Right lung (tissue), 5 donors: ENCODE data around the gene LYRM4. TPM values are rescaled to one million over a fixed set of nuclear protein-coding genes. Genes with fewer than 3 reads are reported as not detected.

Experiments used
- DNase-seq, 2 donors: peaks; one replicate each; pipeline ENCODE4 v3.0.0-alpha.2; 2013
- polyA plus RNA-seq, 5 donors: library from polyadenylated mRNA; unstranded; fragments of 120-200 nt; gene quantifications; one replicate each; pipeline versions ENCODE4 v1.2.1 to v1.2.3, GENCODE V29; 2013; ENCODE audit warnings: inconsistent platforms in 1 of 5, low replicate concordance in 1 of 5; ENCODE audit not compliant: insufficient read length in 5 of 5, insufficient read depth in 1 of 5

The LYRM4 gene
- polyA plus RNA-seq, 5 donors, result 39.6 to 50.6 (median 46.9) TPM

DNA sequence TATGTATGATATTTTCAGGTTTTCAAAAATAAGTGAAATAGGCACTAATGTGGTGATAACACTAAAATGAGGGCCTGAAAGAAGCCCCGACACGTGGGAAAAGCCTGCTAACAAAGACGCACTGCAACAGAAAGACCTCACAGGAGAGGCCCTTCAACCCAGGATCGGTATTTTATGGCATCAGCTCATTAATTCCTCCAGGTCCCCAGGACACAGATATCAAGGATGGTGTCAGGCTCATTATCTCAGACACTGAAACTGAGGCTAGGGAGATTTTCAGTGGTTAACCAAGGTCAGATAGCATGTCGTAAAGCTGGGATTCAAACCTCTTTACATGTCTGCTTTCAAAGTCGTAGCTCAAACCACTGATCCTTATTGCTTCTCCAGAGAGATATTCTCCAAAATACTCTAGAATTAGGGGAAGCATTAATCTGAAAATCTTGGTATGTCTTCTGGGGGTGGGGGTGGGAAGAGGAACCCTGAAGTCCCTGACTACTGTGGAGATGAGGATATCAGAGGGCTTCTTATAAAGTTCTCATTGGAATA, 111.5 kb downstream of the LYRM4 start:
- DNase-seq, result no peak

DNA sequence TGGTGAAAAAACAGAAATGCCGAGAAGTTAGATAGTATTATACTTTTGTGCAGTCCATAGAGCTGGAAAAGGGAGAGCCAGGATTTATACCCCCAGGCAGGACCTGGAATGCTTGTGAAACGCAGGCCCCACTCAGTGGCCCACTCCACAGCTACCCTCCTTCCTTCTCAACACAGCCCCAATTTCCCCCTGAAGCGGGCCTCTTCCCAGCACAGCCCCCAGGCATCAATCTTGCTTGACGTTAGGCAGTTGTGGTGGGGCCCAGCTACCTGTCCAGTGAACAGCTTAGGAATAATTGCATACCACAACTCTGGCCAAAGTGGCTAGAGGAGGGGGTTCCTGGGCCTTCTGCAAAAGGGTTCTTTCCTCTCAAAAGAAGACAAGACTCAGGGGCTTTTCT, 114.4 kb downstream of the LYRM4 start:
- no peak for DNase-seq

DNA sequence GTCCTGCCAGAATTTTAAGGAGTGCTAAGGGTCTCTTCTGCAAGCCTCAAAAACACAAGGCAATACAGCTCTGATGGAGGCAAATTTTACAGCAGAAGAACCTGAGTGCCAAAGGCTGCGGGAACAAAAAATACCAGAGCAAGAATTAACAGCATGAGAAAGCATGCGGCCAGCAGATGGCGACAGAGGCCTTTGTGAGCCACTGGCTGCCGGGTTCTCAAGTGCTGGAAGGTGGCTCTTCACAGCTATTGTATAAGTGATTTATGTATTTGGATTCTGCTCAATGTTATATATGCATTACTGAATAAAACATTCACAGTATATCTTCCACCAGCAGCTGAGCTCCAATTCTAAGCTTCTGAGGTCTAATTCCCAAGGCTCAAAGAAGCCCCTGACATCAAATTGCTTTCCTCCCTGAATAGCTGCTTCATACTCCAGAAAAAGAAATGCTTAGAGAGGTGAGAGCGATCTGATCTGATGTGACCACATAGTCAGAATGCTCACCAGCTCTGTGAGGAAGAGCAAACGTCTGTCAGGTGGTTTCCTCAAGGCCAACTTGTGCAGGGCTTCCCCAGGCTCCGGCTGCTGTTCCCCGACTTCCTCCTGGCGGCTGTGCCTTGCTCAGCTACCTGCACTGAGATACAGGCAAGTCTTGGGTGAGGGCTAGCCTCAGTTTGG, 117.0 kb downstream of the LYRM4 start:
- DNase-seq, result peak; percentile 74 to 79

DNA sequence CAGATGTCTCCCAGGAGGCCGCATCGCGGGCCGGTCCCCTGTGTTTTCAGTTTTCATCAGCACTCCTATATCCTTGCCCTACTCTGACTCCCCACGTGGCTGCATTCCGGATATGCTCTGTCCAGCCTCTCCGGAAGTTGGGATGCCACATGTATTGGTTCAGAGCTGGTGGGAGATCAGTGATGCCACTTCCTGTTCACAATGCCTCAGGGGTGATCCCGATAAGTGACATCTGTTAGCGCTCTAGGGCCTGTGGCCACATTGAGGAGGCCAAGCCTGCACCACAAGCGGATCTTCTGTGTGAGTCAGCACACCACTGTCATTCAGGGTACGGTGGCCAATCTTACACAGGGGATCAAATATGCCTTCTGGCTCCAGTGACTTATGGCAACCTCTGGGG, 117.8 kb downstream of the LYRM4 start:
- no peak for DNase-seq

DNA sequence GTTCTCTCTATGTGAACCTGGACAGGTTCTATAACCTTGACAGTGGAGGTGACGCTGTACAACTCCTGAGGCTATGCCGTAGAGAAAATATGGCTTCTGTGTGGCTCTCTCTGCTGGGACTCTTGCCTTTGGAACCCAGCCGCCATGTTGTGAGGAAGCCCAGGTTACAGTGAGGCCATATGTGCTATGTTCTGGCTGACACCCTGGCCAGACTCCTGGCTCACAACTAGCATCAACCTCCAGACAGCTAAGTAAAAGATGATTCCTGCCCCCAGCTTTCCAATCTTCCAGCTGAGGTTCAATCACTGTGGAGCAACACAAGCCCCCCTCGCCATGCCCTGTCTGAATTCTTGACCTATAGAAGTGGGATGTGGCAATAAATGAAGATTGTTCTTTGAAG, 118.6 kb downstream of the LYRM4 start:
- no peak for DNase-seq

- no peak for DNase-seq
These were observed 119.7 kb downstream of the LYRM4 start for GRCh38 chr6:5141046-5141445.

DNA sequence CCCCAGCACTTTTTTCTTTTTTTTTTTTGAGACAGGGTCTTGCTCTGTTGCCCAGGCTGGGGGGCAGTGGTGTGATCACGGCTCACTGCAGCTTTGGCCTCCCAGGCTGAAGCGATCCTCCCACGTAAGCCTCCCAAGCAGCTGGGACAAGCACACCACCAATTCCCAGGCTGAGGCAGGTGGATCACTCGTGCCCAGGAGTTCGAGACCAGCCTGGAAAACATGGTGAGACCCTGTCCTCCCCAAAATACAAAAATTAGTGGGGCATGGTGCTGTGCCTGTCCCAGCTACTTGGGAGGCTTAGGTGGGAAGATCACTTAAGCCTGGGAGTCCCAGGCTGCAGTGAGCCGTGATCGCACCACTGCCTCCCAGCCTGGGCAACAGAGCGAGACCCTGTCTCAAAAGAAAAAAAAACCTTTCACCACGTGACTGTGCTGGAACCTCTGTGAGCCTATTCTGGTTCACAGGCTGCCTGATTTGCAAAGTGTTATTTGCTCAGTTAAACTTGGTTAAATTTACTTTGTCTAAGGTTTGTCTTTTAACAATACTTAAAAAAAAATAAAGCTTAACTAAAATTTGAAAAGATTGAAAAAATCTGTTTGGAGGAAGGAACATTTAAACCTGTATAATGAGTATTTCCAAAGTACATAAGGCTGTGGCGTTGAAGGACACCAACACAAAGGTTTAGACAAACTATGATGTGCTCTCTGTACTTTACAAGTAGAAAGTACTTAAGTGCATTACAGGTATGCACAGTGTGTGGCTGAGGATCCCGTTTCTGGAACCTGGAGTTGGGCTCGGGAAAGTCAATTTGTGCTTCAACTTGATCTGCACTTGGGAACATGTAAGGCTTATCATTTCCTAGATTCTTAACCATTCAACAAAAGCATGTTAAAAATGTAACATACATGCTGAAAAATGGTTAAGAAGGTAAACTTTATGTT, 120.7 kb downstream of the LYRM4 start:
- no peak for DNase-seq

DNA sequence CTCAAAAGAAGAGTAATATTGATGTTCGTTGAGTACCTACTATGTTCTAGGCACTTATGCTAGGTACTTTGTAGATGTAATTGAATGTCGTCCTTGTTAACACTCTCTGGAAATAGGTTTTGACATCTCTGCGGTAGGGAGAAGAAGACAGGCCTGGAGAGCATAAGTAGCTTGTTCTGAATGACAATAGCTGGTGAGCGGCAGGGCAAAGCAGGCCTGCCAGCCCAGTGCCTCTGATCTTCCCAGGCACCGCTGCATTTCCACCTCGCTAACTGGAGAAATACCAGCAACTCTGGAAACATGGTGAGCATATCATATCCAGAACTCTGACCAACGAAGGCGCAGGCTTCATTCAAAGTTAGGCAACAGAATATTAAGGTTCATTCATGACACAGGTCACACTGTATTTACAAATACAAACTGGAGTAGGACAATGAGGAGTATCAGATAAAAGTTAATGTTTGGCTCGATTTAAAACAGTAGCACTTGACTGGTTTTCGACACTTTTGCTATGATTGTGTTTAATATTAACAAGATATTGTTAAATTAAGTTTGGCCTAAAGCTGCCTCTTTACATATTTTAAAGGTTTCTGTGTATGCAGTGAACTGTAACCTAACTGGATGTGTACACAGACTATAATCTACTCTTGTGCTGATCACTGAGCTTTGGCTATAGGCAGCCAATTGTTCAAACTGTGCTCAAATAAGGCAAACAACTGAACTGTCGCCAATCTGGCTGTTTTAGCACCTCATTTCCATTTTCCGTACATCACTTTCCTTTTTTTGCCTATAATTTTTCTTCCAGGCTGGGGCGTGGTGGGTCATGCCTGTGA, 121.5 kb downstream of the LYRM4 start:
- DNase-seq, result no peak

- no peak for DNase-seq
These were observed 123.9 kb downstream of the LYRM4 start for GRCh38 chr6:5136851-5137250.

DNA sequence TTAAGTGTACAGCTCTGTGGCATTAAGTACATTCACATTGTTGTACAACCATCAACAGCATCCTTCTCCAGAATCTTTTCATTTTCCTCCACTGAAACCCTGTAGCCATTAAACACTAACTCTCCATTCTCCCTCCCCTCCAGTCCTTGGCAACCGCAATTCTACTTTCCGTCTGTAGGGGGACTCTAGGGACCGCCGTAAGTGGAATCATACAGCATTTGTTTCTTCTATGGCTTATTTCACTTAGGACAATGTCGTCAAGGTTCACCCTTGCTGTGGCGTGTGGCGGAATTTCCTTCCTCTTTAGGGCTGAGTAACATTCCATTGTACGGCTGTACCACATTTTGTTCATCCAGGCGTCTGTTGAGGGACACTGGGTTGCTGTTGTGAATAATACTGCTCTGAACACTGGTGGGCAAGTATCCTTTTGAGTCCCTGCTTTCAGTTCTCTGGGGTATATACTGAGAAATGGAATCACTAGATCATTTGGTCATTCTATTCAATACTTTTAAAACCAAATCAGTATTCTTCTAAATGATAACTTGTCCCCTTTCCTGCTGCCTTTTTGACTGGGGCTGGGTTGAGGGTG, 124.9 kb downstream of the LYRM4 start:
- DNase-seq, result no peak

DNA sequence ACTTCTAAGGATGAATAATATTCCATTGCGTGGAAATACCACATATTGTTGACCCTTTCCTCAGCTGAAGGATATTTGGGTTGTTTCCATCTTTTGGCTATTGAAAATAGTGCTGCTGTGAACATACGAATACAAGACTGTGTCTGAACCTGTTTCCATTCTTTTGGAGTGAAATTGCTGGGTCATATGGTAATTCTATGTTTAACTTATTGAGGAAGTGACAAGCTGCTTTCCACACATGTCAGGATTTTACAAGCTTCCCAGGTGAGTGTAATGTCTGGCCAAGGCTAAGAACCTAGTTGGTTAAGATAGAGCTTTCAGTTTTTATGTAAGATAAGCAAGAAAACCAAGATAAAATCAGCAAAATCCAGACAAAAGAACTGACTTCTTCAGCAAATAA, 126.8 kb downstream of the LYRM4 start:
- DNase-seq, result no peak

GRCh38 chr6:5132731-5133130, 128.0 kb downstream of the LYRM4 start:
- peak; percentile 82 to 84 for DNase-seq

- DNase-seq, result no peak
These were observed 130.4 kb downstream of the LYRM4 start for GRCh38 chr6:5130135-5130866.

GRCh38 chr6:5128351-5128750, 132.4 kb downstream of the LYRM4 start:
- DNase-seq, result no peak

GRCh38 chr6:5127106-5127687, 133.6 kb downstream of the LYRM4 start:
- no peak for DNase-seq

DNA sequence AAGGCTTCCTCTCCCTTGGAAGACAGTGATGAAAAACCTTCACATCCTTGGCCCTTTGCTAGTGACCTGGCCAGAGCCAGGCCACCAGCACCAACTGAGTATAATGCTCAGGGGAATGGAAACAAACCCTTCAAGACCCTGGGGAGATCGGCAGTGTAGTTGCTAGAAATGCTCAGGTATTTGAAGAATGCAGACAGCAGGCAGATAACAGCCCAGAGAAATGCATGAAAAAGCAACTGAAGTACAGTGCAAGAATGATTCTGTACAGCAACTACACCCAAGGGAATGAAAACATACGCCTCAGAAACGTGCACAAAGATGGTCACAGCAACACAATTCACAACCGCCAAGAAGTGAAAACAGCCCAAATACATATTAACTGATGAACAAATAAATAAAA, 134.5 kb downstream of the LYRM4 start:
- DNase-seq, result no peak

DNA sequence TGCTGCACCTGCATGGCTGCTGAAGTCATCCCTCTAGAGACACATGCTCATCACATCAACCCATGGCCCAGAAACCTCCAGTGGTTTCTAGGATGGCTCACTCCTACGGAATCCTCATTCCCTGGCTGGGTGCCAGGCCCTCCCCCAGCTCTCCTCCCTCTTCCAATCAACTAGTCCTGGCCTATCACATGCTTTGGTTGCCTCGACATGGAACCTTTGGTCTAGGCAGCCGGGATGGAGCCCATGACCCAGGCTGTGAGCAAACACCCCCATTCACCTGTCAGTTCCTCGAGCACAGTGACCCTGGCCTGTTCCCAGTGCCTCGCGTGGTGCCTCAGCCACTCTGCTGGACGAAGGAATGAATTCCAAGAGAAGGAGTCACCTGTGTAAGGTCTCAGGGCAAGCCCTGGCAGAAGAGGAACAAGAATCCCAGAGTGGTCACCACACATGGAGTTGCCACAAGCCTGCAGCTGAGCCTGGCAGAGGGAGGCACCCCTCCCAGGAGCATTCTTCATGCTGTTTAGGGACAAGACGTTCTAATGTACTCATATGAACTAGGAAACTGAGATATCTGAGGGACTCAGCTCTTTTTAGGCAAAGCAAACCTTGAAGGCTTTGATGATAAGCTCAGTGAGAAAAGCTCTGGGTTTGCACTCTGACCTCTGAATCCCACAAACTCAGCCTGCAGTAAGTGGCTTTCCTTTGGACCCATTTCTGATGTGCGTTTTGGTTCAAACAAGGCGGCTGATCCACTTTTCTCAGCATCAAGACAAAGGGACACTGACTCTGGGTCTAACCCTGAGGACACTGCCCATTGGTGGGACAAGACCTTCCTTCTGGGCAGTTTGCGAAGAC, 135.4 kb downstream of the LYRM4 start:
- no peak for DNase-seq

DNA sequence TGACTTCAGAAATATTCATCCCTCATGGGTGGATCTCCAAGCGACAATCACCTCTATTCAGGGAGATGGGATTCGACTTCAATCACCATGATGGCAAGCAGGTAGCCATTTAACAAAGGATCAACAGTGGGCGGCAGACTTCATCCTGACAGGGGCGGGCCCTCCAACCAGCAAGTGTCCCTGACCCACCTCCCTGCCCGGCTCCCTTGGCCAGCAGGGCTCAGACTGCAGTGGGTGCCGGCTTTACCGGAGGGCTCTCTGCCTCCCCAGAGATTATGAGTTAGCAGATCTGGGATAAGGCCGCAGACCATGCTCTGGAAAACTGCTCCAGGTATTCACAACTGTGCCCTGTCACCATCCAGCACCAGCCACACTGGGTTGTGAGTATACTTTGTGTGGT, 136.2 kb downstream of the LYRM4 start:
- DNase-seq, result no peak
